HS-27A (cell line): ENCODE measurements around the gene H2AZ1.

Experiments used
- DNase-seq: peaks from one replicate; pipeline ENCODE4 v3.0.0-alpha.2; 2012; ENCODE audit warnings: low read depth, missing footprints

The H2AZ1 gene

DNA sequence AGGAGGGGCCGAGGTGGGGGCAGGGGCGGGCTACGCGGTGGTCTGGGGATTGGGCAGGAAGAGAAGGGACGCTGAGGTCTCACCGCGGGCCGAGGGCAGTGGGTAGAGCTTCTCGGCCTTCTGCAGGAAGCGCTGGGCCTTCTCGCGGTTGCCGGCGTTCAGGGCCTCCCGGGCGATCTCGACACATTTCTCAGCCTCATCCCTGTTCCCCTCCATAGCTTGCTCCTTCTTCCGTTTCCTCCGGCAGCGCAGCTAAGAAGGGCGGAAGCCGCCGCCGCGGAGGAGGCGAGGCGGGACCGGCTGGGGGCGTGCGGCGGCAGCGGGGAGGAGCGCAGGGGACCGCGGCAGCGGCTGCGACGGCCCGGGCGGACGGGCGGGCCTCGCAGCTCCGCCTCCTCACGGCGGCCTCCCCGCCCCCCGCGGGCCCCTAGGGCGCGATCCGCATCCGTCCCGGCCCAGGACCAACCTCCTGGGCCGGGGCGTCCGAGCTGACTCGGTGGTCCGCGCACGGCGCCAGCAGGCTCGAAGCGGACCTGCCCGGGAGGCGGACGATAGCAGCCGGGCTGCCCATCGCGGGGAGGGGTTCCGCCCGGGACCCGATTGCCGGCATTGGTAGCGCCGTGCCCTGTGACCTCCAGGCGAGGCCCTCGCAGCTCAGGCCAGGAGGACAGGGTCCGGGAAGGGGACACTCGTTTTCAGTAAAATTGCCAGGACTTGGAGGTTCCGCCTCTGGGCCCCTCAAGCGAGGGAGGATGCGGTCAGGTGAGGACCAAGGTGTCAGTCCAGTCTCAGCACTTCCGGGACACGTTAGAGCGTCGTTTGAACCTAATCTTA lies 3.5 kb downstream of the H2AZ1 start, which contains the start of gene DNAJB14:
Gene DNAJB14 (minus strand): TSS at position 263 of the 834 bp plus-strand sequence. CDS start 47 bp downstream, at position 216.
- DNase-seq = no peak

- DNase-seq = no peak
These were observed 4.2 kb downstream of the H2AZ1 start for GRCh38 chr4:99945718-99946355.

GRCh38 chr4:99943904-99944437 lies 6.1 kb downstream of the H2AZ1 start:
- DNase-seq = no peak

- no peak for DNase-seq
These were observed 11.8 kb downstream of the H2AZ1 start for GRCh38 chr4:99938243-99938753.

- DNase-seq = no peak
These were observed 15.2 kb downstream of the H2AZ1 start for GRCh38 chr4:99934891-99935290.

DNA sequence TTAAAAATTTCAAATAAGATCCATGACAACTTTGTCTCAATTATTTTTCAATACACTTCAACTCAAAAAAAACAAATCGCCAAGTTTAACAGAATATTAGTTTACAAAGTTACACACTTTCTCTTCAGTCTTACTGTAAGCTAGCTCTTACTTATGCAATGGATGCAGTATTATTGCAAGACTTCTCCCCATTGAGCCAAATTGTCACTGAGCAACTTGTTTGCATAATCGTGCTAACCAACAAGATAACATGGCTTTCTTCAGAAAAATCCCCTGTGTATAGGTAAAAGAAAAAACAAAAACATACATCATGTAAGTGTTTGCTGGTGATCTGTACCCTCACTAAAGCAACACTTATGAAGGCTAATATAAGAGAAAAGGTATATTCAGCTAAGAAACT lies 22.5 kb downstream of the H2AZ1 start:
- no peak for DNase-seq

GRCh38 chr4:99921174-99921573 lies 28.9 kb downstream of the H2AZ1 start:
- DNase-seq = no peak

DNA sequence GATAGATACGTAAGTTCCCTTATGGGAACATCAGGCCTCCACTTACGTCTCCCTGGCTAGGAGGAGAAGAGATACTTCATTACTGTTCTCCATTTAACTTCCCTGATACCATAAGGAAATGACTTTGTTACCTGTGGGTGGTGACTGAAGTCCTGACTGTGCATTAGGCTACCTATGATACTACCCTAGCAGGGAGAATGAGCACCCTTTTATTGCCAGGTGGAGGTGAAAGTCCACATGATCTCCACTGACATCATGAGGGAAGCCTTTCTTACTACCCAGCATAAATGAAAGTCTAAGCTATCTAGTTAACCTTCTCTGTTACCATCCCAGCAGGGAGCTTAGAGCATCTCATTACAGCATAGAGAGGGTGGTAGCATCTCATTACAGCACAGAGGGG lies 31.4 kb downstream of the H2AZ1 start:
- no peak for DNase-seq

DNA sequence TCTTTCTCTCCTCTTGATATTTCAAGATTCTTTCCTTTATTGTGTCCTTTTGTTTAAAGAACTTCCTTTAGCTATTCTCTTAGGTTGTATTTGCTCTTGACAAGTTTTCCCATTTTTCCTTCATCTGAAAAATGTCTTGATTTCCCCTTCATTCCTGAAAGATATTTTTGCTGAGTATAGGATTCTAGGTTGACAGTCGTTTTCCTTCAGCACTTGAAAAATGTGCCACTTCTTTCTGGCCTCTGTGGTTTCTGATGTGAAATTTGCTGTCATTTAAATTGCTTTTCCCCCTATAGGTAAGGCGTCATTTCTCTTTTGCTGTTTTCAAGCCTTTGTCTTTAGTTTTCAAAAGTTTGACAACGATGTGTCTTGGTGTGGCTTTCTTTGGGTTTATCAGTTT lies 32.5 kb downstream of the H2AZ1 start:
- DNase-seq = no peak

GRCh38 chr4:99915449-99915848 lies 34.6 kb downstream of the H2AZ1 start:
- no peak for DNase-seq
